ENCODE data around the gene CATSPERB. TPM values are rescaled to one million over a fixed set of nuclear protein-coding genes. Genes with fewer than 3 reads are reported as not detected.
"Not testable (repeated sequence)": the region's sequence is repeated elsewhere in the genome, so short reads cannot be mapped to it uniquely, and the experiment has no call there.

CATSPERB gene
- total RNA-seq, 4 donors from 2014 or later: 1.8 to 12.1 (median 3.4) TPM

GRCh38 chr14:91611528-91611927, 120.4 kb downstream of the CATSPERB start:
- no peaks in the 10 kb centered on the region for H3K9me3 ChIP-seq
- no peak for DNase-seq
- H3K4me3 ChIP-seq (replicated peaks in 1 of 3): no peak overlapping the region
- intact Hi-C loops (cut with DNase I): no loop called here
- whole genome bisulfite sequencing, 2 donors: 67 to 86% methylated on average over 2 of the region's 2 CpGs
- no peak overlapping the region for H3K27ac ChIP-seq
- no peaks in the 10 kb centered on the region for H3K36me3 ChIP-seq
- no peak for TF ChIP-seq POLR2A (IDR thresholded peaks at IDR 0.05)
- no peak for TF ChIP-seq CTCF (IDR thresholded peaks at IDR 0.05)
- H3K27me3 ChIP-seq: no peaks in the 10 kb centered on the region
- H3K4me1 ChIP-seq: no peaks in the 10 kb centered on the region

DNA sequence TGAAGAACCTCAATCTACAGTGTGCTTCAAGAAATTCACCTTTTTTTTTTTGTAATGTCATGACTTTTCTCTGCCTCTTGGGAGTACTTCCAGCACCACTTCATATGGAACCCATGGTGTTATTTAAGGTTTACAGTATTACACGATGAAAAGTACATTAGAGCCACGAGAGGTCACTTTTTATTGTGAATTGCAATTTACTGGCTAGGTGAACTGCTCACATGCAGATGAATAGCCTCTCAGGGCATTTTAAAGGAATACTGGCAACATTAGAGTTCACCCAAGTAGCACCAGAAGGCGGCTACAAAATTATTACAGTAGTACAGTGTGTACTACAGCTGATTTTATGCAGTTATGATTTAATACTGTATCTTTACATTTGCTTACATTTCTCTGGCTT, 122.7 kb downstream of the CATSPERB start:
- 61 to 76% methylated on average over 3 of the region's 3 CpGs for WGBS, 2 donors
- Histone ChIP-seq H3K27ac (no peak overlapping the region), H3K27me3 (no peaks in the 10 kb centered on the region), H3K9me3 (no peaks in the 10 kb centered on the region), H3K36me3 (no peaks in the 10 kb centered on the region), H3K4me3 (replicated peaks in 1 of 3) (no peak overlapping the region), H3K4me1 (no peaks in the 10 kb centered on the region)
- no peak for DNase-seq
- intact Hi-C loops (cut with DNase I): no loop called here
- no peak for TF ChIP-seq POLR2A (IDR thresholded peaks at IDR 0.05)
- TF ChIP-seq CTCF (IDR thresholded peaks at IDR 0.05): no peak

GRCh38 chr14:91607322-91608047, 124.4 kb downstream of the CATSPERB start:
- Histone ChIP-seq H3K9me3 (no peaks in the 10 kb centered on the region), H3K27ac (no peak overlapping the region), H3K4me1 (no peaks in the 10 kb centered on the region), H3K36me3 (no peaks in the 10 kb centered on the region), H3K27me3 (no peaks in the 10 kb centered on the region), H3K4me3 (replicated peaks in 1 of 3) (no peak overlapping the region)
- intact Hi-C loops (cut with DNase I): no loop called here
- no peak for TF ChIP-seq CTCF (IDR thresholded peaks at IDR 0.05)
- TF ChIP-seq POLR2A (IDR thresholded peaks at IDR 0.05): no peak
- 89% methylated on average over 9 of the region's 9 CpGs for WGBS, 2 donors
- no peak for DNase-seq

DNA sequence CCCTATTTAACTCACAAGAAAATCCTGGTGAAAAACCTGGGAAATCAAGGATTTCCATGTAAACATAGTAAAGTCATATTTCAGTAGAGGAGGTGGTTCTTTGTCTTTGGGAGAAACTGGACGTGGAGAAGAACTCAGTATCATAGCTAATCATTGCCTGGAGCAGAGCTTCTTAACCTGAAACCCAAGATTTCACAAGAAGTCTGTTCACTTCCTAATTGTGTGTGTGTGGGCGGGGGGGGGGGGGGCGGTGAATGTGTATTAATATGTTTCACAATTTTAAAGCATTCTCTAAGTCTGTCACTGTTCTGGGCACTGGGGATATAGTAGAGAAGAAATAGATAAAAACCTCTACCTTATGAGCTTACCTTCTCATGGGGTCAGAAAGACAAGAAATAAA, 125.0 kb downstream of the CATSPERB start:
- WGBS, 2 donors: 72 to 76% methylated on average over 3 of the region's 3 CpGs
- Histone ChIP-seq H3K9me3 (no peaks in the 10 kb centered on the region), H3K4me1 (no peaks in the 10 kb centered on the region), H3K27me3 (no peaks in the 10 kb centered on the region), H3K36me3 (no peaks in the 10 kb centered on the region), H3K27ac (no peak overlapping the region), H3K4me3 (replicated peaks in 1 of 3) (no peak overlapping the region)
- DNase-seq: no peak
- TF ChIP-seq CTCF (IDR thresholded peaks at IDR 0.05): no peak
- no peak for TF ChIP-seq POLR2A (IDR thresholded peaks at IDR 0.05)
- intact Hi-C loops (cut with DNase I): no loop called here

DNA sequence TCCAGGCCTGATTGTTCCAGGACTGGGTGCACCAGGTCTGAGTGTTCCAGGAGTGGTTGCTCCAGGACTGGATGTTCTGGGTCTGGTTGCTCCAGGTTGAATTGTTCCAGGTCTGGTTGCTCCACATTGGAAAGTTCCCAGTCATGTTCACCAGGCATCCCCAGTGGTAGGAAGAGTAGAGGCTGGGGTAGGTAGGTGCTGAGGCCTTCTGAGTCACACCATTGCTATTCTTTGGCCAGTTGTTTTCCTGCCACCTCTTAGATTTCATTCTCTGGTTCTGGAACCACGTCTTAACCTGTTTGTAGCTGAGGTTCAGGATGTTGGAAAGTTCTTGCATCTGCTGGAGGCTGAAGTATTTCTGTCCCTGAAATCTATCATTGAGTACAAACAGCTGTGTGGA, 127.3 kb downstream of the CATSPERB start:
- WGBS, 2 donors: 80 to 94% methylated on average over 1 of the region's 1 CpG
- DNase-seq; H3K4me3 ChIP-seq (replicated peaks in 1 of 3); intact Hi-C loops (cut with DNase I); H3K27ac ChIP-seq; H3K4me1 ChIP-seq; H3K36me3 ChIP-seq; H3K9me3 ChIP-seq; H3K27me3 ChIP-seq: not testable (repeated sequence)

Data from thyroid gland (tissue), 4 donors.